ENCODE measurements around the gene TCAP. TPM values are rescaled to one million over a fixed set of nuclear protein-coding genes. Genes with fewer than 3 reads are reported as not detected.

The TCAP gene
- total RNA-seq, 6 experiments from 2014 or later, result 0.09 to 0.51 (median 0.14) TPM

GRCh38 chr17:39660397-39661385 is 4.5 kb upstream of the TCAP start:
- Mint-ChIP-seq H3K4me3 (no peak overlapping the region), H3K9me3 (no peaks in the 10 kb centered on the region), H3K4me1 (ENCODE audit: low read depth) (peaks cover 7% of the 10 kb centered on the region), H3K27ac (no peak overlapping the region), H3K27me3 (ENCODE audit: insufficient read depth) (peaks cover 7% of the 10 kb centered on the region), H3K36me3 (ENCODE audit: low read depth) (no peaks in the 10 kb centered on the region)
- no peak for TF ChIP-seq CTCF (IDR thresholded peaks at IDR 0.05)
- DNase-seq, result no peak

GRCh38 chr17:39661744-39662541 is 3.2 kb upstream of the TCAP start:
- H3K36me3 Mint-ChIP-seq (ENCODE audit: low read depth), result no peaks in the 10 kb centered on the region
- no peak overlapping the region for H3K4me3 Mint-ChIP-seq
- no peak for DNase-seq
- H3K27me3 Mint-ChIP-seq (ENCODE audit: insufficient read depth), result peaks cover 17% of the 10 kb centered on the region
- H3K9me3 Mint-ChIP-seq, result no peaks in the 10 kb centered on the region
- H3K4me1 Mint-ChIP-seq (ENCODE audit: low read depth), result peaks cover 11% of the 10 kb centered on the region
- TF ChIP-seq CTCF (IDR thresholded peaks at IDR 0.05), result no peak
- no peak overlapping the region for H3K27ac Mint-ChIP-seq

- H3K4me1 Mint-ChIP-seq (ENCODE audit: low read depth), result peaks cover 12% of the 10 kb centered on the region
Measured at GRCh38 chr17:39662551-39663339, 2.4 kb upstream of the TCAP start.

GRCh38 chr17:39663340-39663687 is 1.8 kb upstream of the TCAP start:
- TF ChIP-seq CTCF (IDR thresholded peaks at IDR 0.05), result no peak
- Mint-ChIP-seq H3K4me1 (ENCODE audit: low read depth) (peaks cover 12% of the 10 kb centered on the region), H3K27ac (no peak overlapping the region), H3K9me3 (no peaks in the 10 kb centered on the region), H3K4me3 (no peak overlapping the region), H3K36me3 (ENCODE audit: low read depth) (no peaks in the 10 kb centered on the region), H3K27me3 (ENCODE audit: insufficient read depth) (peaks cover 21% of the 10 kb centered on the region)
- DNase-seq, result no peak

More at GRCh38 chr17:39662551-39663339, 2.4 kb upstream of the TCAP start:
- no peaks in the 10 kb centered on the region for H3K9me3 Mint-ChIP-seq
- H3K4me3 Mint-ChIP-seq, result no peak overlapping the region
- DNase-seq, result no peak
- no peak for TF ChIP-seq CTCF (IDR thresholded peaks at IDR 0.05)
- H3K36me3 Mint-ChIP-seq (ENCODE audit: low read depth), result no peaks in the 10 kb centered on the region
- peaks cover 18% of the 10 kb centered on the region for H3K27me3 Mint-ChIP-seq (ENCODE audit: insufficient read depth)
- no peak overlapping the region for H3K27ac Mint-ChIP-seq
